Activated T-helper 17 cell treated with anti-CD3 and anti-CD28 coated beads, Interleukin-2, amount 50 U/mL, for 72 hours (primary cell): ENCODE results near the gene ITGA6. TPM values are rescaled to one million over a fixed set of nuclear protein-coding genes. Genes with fewer than 3 reads are reported as not detected.

Experiments used
- ATAC-seq: fragments of 150-1000 bp; cut with Tn5 transposase; replicated peaks from 2 replicates; pipeline ENCODE4 v1.10.0; 2021; ENCODE audit warnings: mild to moderate bottlenecking, moderate library complexity
- H3K27ac Mint-ChIP-seq: one replicate; pipeline ENCODE4 v1.8.0; 2022; ENCODE audit warnings: mixed read lengths
- H3K27me3 Mint-ChIP-seq: one replicate; pipeline ENCODE4 v1.8.0; 2022; ENCODE audit warnings: mixed read lengths
- H3K36me3 Mint-ChIP-seq: one replicate; pipeline ENCODE4 v1.8.0; 2022; ENCODE audit warnings: low read depth, mild to moderate bottlenecking, mixed read lengths
- H3K4me1 Mint-ChIP-seq: one replicate; pipeline ENCODE4 v1.8.0; 2022; ENCODE audit warnings: mixed read lengths
- H3K4me3 Mint-ChIP-seq: one replicate; pipeline ENCODE4 v1.8.0; 2022; ENCODE audit warnings: mild to moderate bottlenecking, mixed read lengths
- H3K9me3 Mint-ChIP-seq: one replicate; pipeline ENCODE4 v1.8.0; 2022; ENCODE audit warnings: mixed read lengths
- total RNA-seq, 2 donors: library from RNA; stranded (reverse); gene quantifications; one replicate each; pipeline ENCODE4 v1.2.3, GENCODE V29; 2022

Gene ITGA6
- total RNA-seq, 2 donors from 2014 or later, result 2.2 to 4.9 TPM

GRCh38 chr2:172442072-172442895 lies 14.9 kb downstream of the ITGA6 start:
- H3K27ac Mint-ChIP-seq, result peak overlapping the region; percentile 37
- H3K4me1 Mint-ChIP-seq, result peaks cover 25% of the 10 kb centered on the region
- peak; percentile 80 for ATAC-seq
- H3K9me3 Mint-ChIP-seq, result no peaks in the 10 kb centered on the region
- H3K36me3 Mint-ChIP-seq, result no peaks in the 10 kb centered on the region
- H3K27me3 Mint-ChIP-seq, result no peaks in the 10 kb centered on the region
- peak overlapping the region; percentile 53 for H3K4me3 Mint-ChIP-seq

- H3K36me3 Mint-ChIP-seq, result no peaks in the 10 kb centered on the region
- H3K9me3 Mint-ChIP-seq, result no peaks in the 10 kb centered on the region
- H3K4me3 Mint-ChIP-seq, result no peak overlapping the region
- ATAC-seq, result no peak
- H3K4me1 Mint-ChIP-seq, result peaks cover 33% of the 10 kb centered on the region
- no peaks in the 10 kb centered on the region for H3K27me3 Mint-ChIP-seq
- no peak overlapping the region for H3K27ac Mint-ChIP-seq
Measured at GRCh38 chr2:172445851-172446250, 18.5 kb downstream of the ITGA6 start.

- Mint-ChIP-seq H3K9me3 (no peaks in the 10 kb centered on the region), H3K27me3 (no peaks in the 10 kb centered on the region), H3K27ac (no peak overlapping the region), H3K36me3 (no peaks in the 10 kb centered on the region), H3K4me3 (no peak overlapping the region), H3K4me1 (peaks cover 37% of the 10 kb centered on the region)
- peak; percentile 35 for ATAC-seq
Measured at GRCh38 chr2:172446474-172447063, 19.2 kb downstream of the ITGA6 start.

- Mint-ChIP-seq H3K9me3 (no peaks in the 10 kb centered on the region), H3K4me3 (no peak overlapping the region), H3K27me3 (no peaks in the 10 kb centered on the region), H3K36me3 (no peaks in the 10 kb centered on the region), H3K4me1 (peaks cover 26% of the 10 kb centered on the region), H3K27ac (no peak overlapping the region)
- no peak for ATAC-seq
Measured at GRCh38 chr2:172447811-172448493, 20.6 kb downstream of the ITGA6 start.

GRCh38 chr2:172448544-172449267 lies 21.3 kb downstream of the ITGA6 start:
- Mint-ChIP-seq H3K4me1 (peaks cover 23% of the 10 kb centered on the region), H3K9me3 (no peaks in the 10 kb centered on the region), H3K4me3 (no peak overlapping the region), H3K27ac (no peak overlapping the region), H3K36me3 (no peaks in the 10 kb centered on the region), H3K27me3 (no peaks in the 10 kb centered on the region)
- no peak for ATAC-seq

- Mint-ChIP-seq H3K36me3 (no peaks in the 10 kb centered on the region), H3K27ac (no peak overlapping the region), H3K27me3 (no peaks in the 10 kb centered on the region), H3K4me1 (peaks cover 33% of the 10 kb centered on the region), H3K9me3 (no peaks in the 10 kb centered on the region), H3K4me3 (peak overlapping the region; percentile 14)
- ATAC-seq, result peak; percentile 82
Measured at GRCh38 chr2:172449911-172450550, 22.6 kb downstream of the ITGA6 start.

GRCh38 chr2:172451923-172452322 lies 24.5 kb downstream of the ITGA6 start:
- ATAC-seq, result no peak
- Mint-ChIP-seq H3K4me1 (peaks cover 38% of the 10 kb centered on the region), H3K4me3 (no peak overlapping the region), H3K27me3 (no peaks in the 10 kb centered on the region), H3K9me3 (no peaks in the 10 kb centered on the region), H3K27ac (no peak overlapping the region), H3K36me3 (no peaks in the 10 kb centered on the region)

DNA sequence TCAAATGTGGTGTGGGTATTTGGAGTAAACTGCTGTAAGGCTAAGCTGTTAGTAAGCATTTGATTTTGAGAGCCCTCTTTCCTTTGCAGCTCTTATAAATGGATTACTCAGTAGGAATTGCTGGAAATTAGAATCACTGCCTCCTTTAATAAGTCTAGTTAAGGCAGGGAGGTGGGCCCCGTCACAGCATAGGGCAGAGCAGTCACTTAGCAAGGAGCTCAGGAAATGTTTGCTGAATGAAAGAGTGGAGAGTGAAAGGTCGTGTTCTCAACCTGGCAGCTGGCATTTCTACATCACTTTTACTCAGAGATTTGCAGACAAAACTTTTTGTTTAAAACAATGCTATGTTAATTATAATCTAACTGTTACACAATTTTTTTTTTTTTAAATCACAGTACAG lies 25.5 kb downstream of the ITGA6 start:
- H3K4me1 Mint-ChIP-seq, result peaks cover 38% of the 10 kb centered on the region
- no peaks in the 10 kb centered on the region for H3K27me3 Mint-ChIP-seq
- H3K36me3 Mint-ChIP-seq, result no peaks in the 10 kb centered on the region
- no peaks in the 10 kb centered on the region for H3K9me3 Mint-ChIP-seq
- no peak overlapping the region for H3K4me3 Mint-ChIP-seq
- ATAC-seq, result no peak
- H3K27ac Mint-ChIP-seq, result no peak overlapping the region

GRCh38 chr2:172454404-172455120 lies 27.2 kb downstream of the ITGA6 start:
- Mint-ChIP-seq H3K4me1 (peaks cover 45% of the 10 kb centered on the region), H3K4me3 (no peak overlapping the region), H3K27ac (no peak overlapping the region), H3K36me3 (no peaks in the 10 kb centered on the region), H3K9me3 (no peaks in the 10 kb centered on the region), H3K27me3 (no peaks in the 10 kb centered on the region)
- ATAC-seq, result no peak

- no peak for ATAC-seq
- no peaks in the 10 kb centered on the region for H3K9me3 Mint-ChIP-seq
- peaks cover 47% of the 10 kb centered on the region for H3K4me1 Mint-ChIP-seq
- no peaks in the 10 kb centered on the region for H3K27me3 Mint-ChIP-seq
- no peak overlapping the region for H3K4me3 Mint-ChIP-seq
- H3K27ac Mint-ChIP-seq, result peak overlapping the region; percentile 65
- H3K36me3 Mint-ChIP-seq, result no peaks in the 10 kb centered on the region
Measured at GRCh38 chr2:172455121-172455515, 27.7 kb downstream of the ITGA6 start.

DNA sequence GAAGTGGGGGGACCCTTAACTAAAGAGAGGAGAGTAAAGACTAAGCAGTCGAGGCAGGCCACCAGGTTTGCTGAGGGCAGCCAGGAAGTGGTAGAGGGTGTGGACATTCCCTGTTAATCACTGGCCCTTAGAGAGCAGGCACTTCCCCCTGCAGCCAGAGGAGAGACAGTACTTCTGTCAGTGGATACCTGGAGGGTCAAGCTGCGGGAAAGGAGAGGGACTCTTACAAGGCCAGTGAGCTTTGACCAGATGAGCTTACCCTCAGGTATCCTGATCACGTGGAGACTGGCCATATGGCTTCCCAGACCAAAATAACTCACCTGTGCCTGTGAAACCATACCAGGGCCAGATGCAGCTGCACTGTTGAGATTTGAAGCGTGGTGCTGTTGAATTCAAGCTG lies 28.6 kb downstream of the ITGA6 start:
- Mint-ChIP-seq H3K36me3 (no peaks in the 10 kb centered on the region), H3K4me1 (peaks cover 52% of the 10 kb centered on the region), H3K27me3 (no peaks in the 10 kb centered on the region)

GRCh38 chr2:172457536-172457935 lies 30.1 kb downstream of the ITGA6 start:
- Mint-ChIP-seq H3K4me3 (no peak overlapping the region), H3K36me3 (no peaks in the 10 kb centered on the region), H3K27me3 (no peaks in the 10 kb centered on the region), H3K27ac (peak overlapping the region; percentile 49), H3K4me1 (peaks cover 54% of the 10 kb centered on the region), H3K9me3 (no peaks in the 10 kb centered on the region)
- no peak for ATAC-seq

More for the DNA sequence above, 28.6 kb downstream of the ITGA6 start:
- Mint-ChIP-seq H3K27ac (peak overlapping the region; percentile 65), H3K9me3 (no peaks in the 10 kb centered on the region), H3K4me3 (no peak overlapping the region)
- peak; percentile 34 for ATAC-seq

DNA sequence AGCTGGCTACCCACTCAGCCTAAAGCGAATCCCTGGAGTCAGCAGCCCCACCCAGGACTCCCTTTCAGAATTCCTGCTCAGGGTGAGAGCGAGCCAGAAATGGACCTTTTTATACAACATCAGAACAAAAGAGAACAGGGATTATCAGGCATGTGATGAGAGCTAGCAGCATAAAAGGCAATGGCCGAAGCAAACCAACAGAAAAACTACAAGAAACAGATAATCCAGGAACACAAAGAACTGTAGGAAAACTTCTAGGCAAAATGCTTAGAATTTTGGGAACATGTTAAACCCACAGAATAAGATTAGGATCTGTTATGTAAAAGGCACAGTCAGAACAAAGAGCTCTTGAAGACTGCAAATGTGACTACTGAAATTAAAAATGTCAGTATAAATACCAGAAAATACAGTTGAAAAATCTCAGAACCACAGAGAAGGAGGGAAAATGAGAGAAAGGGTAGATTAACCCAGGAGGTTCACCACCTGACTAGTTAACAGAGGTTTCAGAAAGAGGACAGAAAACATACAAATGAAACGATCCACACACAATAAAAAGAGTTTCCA lies 31.3 kb downstream of the ITGA6 start:
- H3K27me3 Mint-ChIP-seq, result no peaks in the 10 kb centered on the region
- ATAC-seq, result no peak

More for the DNA sequence above, 31.3 kb downstream of the ITGA6 start:
- no peaks in the 10 kb centered on the region for H3K36me3 Mint-ChIP-seq
- H3K9me3 Mint-ChIP-seq, result no peaks in the 10 kb centered on the region
- H3K4me3 Mint-ChIP-seq, result peak overlapping the region; percentile 8
- peak overlapping the region; percentile 55 for H3K27ac Mint-ChIP-seq
- peaks cover 62% of the 10 kb centered on the region for H3K4me1 Mint-ChIP-seq
